Measurements from ENCODE around the gene MRPL45. TPM values are rescaled to one million over a fixed set of nuclear protein-coding genes. Genes with fewer than 3 reads are reported as not detected.

The MRPL45 gene
- polyA plus RNA-seq, 12 donors: 48.6 to 66.6 (median 60.0) TPM; not detected in 1

GRCh38 chr17:38322897-38323296 lies 25.9 kb downstream of the MRPL45 start:
- DNase-seq: no peak

DNA sequence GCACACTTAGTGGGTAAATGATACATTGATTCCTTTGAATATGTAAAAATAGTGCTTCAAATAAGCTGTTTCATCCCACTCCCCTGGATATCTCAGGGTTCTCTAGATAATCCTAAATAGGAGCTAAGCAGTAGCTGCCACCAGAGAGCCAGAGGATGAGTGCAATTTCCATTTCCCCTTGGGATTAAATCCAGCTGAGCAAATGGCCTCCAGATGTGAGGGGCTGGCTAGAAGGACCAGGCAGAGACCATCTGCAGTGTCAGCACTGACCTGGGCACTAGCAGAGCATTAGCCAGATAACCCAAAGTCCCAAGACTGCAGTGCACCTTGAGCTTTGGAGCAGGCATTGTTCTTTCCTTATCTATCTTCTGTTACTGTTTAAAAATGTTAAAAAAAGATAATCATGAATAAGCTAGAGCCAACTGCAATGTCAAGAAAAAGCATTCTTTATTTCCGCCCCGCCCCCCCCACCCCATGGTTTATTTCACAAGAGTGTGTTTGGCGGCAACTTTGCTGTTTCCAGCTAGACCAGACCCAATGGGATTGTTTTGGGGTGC lies 27.3 kb downstream of the MRPL45 start:
- DNase-seq: no peak

DNA sequence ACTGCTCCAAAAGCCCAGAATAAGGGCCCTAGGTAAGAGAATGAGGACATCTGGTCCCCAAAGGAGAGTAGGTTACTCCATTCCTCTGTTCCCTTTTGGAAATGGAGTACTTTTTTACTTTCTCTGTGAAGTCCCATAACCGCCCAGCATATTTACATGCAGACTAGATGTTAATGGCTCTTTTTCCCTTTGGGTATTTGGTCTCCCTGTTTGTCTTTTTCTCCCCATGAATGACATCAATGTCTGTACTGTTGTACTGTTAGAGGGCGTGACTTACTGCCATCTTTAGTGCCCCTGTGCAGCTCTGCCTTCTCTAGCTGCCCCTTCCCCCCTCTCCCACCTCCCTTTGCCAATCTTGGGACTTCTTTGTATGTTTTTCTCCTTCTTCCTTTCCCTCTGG lies 27.8 kb downstream of the MRPL45 start:
- no peak for DNase-seq

DNA sequence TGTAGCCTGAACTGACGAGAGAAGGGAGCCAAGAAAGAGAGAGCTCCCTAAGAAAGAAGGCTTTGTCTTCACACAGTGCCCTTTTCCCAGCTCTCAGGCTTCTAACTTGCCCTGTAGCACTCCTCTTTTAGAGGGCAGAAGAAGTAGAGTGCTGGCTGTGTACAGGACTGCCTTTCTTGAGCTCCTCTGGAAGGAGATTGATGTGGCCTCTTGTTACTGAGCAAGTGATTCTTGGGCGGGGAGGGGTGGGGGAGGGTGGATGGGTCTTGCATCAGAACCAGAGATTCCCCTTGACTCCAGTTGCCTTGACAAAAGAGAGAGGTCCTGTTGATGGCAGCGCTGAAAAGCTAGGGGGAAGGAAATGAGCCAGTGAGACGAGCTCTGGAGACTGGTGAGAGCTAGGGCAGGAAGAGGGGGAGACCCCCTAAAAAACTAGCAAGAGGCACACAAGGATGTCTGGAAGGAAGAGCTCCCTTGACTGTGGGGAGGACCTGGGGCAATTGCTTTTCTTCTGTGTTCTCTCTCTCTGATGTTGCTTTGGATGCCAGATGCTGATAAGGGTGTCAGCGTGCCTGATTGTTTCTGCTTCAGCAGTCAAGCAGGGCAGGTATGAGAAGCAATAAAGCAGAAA lies 28.4 kb downstream of the MRPL45 start:
- no peak for DNase-seq

GRCh38 chr17:38326996-38327792 lies 30.2 kb downstream of the MRPL45 start:
- no peak for DNase-seq

- DNase-seq: no peak
These were observed 31.0 kb downstream of the MRPL45 start for GRCh38 chr17:38327936-38328335.

DNA sequence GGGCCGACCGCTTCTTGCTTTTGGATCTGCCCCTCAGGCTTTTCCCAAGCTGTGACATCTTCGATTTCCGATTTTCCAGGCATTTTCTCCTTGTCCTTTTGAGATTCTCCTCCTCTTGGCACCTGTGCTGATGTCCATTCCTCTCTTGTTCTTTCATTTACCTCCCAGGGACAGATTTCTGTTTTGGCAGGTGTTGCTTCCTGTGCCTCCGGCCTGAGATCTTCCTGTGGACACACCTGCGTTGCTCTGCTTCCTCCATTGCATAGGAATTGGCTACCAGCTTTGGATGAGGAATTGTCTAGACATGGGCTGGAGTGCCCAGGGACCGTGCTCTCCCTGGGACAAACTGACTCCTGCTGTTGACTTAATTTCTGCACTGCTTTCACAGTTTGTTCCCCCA lies 31.7 kb downstream of the MRPL45 start:
- no peak for DNase-seq

DNA sequence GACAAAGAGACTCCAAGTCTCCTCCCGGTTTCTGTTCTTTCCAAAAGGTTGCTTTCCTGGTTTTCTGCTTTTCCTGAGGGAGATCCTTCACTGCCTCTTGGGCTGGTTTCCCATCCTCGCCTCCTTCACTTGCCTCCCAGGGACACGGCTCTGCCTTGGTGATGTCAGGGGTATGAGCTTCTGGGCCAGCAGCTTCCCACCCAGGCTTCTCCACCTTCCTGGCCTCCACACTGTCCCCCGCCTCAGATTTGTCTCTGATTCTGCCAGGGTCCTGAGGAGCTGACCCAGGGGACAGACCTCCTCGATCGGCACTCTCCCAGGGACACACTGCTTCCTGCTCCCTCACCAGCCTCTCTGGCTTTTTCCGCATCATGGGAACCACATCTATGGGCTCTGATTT lies 32.3 kb downstream of the MRPL45 start:
- DNase-seq: no peak

DNA sequence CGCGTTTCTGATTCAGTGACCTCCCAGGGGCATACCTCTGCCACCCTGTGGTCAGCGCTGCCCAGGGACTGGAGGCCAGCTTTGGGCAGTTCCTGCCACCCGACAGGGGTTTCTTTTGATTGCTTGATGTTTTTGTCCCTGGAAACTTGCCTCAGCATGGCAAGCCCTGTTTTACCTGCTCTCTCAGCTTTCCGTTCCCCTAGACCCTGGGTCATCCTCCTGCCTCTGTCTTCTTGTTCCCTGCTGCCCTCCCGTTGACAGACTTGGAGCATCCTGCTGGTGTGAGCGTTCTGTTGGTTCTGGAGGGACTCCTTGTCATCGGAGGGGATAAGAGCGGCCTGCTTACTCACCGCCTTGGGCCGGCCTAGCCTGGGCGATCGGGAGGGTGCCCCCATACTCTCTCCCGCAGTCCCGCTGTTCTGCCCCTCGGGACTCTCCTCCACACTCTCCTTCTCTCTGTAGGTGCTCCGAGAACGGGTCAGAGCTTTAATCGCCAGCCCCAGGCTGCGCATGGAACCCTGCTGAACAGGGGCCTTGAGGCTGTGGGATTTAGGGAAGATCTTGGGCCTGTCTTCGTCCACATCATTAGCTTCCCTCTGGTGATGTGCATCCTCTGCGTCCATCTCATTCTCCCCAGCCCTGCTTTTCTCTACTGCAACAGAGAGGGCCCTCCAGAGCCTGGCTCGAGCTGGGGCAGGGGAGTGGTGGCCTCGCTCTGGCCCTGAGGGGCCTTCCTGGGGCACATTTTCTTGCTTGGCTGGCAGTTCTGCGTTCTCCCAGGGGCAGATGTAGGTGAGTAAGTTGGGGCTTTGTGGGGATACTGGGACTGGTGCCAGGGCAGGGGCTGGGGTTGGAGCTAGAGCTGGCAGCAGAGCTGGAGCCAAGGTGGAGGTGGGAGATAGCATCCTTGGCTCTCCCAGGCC lies 33.1 kb downstream of the MRPL45 start:
- no peak for DNase-seq

GRCh38 chr17:38330941-38331411 lies 34.0 kb downstream of the MRPL45 start:
- no peak for DNase-seq

DNA sequence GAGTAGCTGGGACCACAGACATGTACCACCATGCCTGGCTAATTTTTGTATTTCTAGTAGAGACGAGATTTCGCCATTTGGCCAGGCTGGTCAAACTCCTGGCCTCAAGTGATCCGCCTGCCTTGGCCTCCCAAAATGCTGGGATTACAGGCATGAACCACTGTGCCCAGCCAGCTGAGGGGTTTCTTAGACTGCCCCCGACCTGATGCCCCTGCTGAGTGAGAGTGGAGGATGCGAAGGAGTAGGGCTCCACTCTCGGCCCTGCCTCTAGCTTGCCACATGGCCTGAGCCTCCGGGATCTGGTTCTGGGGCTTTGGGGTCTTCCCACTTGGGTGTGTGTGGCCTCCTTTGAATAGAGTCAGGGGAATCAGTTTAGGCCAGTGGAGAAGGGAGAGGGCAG lies 35.8 kb downstream of the MRPL45 start:
- no peak for DNase-seq

- DNase-seq: no peak
These were observed 36.8 kb downstream of the MRPL45 start for GRCh38 chr17:38333635-38334295.

DNA sequence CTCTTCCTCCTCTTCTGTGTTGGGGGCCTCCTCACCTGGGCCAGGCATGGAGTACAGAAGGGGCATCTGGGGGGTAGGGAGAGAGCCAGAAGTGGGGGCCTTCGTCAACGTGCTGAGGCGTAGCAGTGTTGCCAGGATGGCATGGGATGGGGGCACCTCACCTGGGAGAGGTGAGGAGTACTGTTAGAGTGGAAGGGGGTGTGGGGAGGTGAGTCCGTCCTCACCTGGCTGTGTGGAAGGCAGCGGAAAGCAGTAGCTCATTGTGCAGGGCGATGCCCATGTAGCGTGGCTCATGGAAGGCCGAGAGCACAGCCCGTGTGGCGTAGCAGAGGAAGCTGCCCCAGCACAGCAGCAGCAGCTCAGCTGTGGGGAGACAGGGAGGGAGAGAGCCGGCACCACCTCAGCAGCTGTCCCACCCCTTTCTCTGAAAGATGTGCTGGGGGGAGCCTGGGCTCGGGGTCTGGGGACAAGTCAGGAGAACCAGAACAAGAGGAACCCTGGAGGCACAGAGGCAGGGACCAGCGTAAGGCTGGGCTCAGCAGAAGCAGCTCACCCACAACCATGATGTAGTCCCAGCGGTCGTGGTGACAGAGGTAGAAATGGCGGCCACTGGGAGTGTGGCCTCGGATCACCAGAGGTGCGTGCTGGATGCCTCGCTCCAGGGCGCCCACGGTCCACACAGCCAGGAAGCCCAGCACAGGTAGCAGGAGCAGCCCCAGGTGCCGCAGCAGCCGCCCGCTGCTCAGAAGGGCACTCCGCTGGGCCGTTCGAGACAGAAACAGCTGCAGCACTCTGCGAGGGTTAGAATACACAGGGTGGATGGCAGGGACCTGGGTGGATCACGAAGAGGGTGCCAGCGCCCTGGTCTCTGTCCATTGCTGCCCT lies 37.8 kb downstream of the MRPL45 start:
- DNase-seq: no peak

- no peak for DNase-seq
These were observed 39.9 kb downstream of the MRPL45 start for GRCh38 chr17:38336838-38337237.

DNA sequence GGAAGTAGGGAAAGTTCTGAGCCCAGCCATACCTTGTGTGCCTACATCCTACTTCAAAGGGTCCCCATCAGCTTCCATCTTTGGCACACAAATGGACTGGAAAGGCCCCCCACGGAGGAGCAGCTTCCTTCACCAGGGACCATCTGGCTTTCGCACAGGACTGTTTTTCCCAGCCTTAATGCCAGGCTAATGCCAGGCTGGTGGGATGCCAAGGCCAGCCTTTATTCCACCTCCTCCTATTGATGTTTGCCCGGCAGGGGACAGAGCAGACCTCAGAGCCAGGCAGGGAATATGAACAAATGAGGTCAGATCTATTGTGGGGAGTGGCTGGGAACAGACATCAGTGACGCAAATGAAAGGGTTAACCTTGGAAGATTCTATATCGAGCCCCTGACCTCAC lies 41.1 kb downstream of the MRPL45 start:
- no peak for DNase-seq

DNA sequence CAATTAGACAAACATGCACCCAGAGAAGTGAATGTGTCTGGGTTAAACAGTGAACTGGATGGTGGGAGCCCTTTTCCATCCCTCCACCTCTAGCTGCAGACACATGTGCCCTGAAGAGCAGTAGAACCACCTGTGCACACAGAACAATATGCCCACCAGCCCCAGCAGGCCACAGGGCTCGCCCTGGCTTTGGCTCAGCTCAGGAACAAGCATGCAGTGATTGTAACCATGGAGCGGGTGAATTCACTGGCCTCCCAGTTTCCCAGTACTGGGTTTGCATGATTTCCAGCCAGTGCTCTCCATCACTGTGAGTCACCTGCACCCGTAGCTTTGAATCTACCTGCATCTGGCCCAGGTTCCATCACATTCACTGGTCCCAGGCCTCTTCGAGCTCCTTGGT lies 41.6 kb downstream of the MRPL45 start:
- no peak for DNase-seq

DNA sequence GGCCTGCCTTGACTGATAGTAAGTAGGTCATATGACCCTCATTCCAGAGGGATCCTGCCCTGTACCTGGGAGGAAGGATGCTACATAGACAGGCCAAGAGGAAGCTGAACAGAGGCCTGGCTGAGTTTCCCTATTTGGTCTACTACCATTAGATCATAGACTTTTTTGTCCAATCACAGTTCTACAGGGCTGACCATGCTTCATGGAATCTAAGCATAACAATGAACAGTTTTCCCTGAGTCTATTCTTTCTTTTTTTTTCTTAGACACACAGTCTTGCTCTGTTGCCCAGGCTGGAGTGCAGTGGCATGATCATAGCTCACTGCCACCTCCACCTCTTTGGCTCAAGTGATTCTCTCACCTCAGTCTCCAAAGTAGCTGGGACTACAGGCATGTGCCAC lies 42.9 kb downstream of the MRPL45 start:
- DNase-seq: no peak

DNA sequence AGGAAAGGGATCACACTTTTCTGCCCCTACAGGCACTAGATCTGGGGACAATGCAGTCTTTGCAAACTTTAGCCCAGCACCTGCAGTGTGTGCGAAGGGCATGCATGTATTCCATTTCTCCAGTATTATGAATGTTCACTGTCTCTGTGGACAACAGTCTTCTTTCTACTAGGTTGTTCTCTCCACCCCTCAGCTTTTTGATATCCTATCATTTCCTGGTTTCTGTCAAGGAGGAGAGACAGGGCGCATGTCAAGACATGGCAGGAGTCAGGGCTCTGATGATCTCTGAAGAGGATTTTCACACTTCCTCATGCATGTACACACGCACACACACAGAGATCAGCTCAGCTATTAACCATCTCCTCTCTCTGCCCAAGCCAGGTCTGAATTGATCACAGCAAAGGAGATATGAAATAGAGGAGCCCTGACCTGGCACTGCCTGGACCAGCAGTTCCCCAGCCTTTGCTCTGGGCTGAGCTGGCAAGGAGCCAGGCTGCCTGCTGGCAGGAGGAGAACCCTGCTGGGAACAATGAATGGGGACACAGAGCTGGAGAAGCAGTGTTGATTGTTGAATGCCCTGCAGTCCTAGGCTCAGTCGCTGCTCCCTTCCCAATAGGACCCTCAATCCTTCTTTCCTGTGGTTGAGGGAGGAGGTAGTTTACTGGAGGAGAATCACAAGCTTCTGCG lies 44.2 kb downstream of the MRPL45 start:
- DNase-seq: no peak

DNA sequence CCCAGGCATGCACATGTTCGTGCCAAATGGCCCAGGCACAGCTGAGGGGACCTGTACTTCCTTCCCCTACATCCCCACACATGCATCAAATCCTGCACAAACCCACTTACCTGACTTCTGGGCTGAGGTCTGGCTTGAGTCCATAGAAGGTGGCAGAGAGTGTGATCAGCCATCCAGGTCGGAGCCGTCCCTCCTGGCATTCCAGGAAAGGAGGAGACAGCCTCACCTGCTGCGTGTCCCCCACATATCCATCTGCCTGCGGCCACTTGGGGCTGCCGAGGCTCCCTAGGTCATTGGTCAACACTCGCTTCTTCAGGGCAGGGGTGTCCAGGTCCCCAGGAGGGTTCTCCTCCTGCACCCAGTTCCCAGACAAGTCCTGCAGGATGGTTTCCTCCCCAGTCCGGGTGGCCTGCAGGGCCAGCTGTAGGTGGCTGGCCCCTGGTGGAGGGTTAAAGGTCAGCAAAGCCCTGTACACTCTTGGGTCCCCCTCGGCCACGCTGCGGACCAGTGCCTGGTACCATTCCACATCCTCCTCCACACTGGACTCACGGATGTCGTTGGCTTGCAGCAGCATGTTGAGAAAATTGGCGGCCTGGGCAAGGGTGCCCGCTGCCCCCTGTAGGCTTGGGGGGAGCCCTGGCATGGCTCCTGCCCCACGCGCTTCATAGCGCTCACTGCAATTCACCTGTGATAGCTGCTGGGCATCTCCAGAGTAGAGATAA lies 46.1 kb downstream of the MRPL45 start:
- DNase-seq: no peak
